GM12878 (cell line): ENCODE measurements around the gene HPGD. TPM values are rescaled to one million over a fixed set of nuclear protein-coding genes. Genes with fewer than 3 reads are reported as not detected.

ENCODE experiments used
- ATAC-seq: fragments of 200-7000 bp; cut with Tn5 transposase; 3 replicates; pipeline ENCODE4 v1.9.1; 2020; ENCODE audit warnings: mild to moderate bottlenecking, moderate library complexity
- BruUV-seq: library from RNA; stranded (reverse); fragments of 400-500 nt; replicated peaks from 2 replicates; lab custom pipeline; 2021; lab: Mats Ljungman, UMichigan
- CTCF ChIA-PET: fragments of 300-600 bp; sonication (Branson Sonifier 250); formaldehyde crosslinking; extraction: SDS; loops from one replicate; lab custom pipeline; 2021; ENCODE audit warnings: inconsistent platforms; lab: Yijun Ruan, JAX
- POLR2A ChIA-PET: fragments of 350-600 bp; formaldehyde crosslinking; extraction: SDS; loops from one replicate; lab custom pipeline; 2021; ENCODE audit warnings: inconsistent platforms; lab: Charles Lee
- RAD21 ChIA-PET: fragments of 300-600 bp; sonication (Branson Sonifier 250); formaldehyde crosslinking; loops from one replicate; lab custom pipeline; 2023; ENCODE audit warnings: antibody characterized with exemption; ENCODE audit not compliant: unreplicated experiment; lab: Charles Lee
- SMC1A ChIA-PET: fragments of 300-600 bp; sonication (Branson Sonifier 250); formaldehyde crosslinking; loops from one replicate; lab custom pipeline; 2023; ENCODE audit not compliant: unreplicated experiment, uncharacterized antibody; lab: Charles Lee
- DNase-seq: peaks from one replicate; pipeline ENCODE4 v3.0.0-alpha.2; 2011; ENCODE audit warnings: low read depth, low spot score
- FAIRE-seq: peaks from 3 replicates; lab custom pipeline; 2011; peaks lifted over from hg19 to GRCh38; lab: Jason Lieb, UNC
- H2AFZ ChIP-seq: 2 replicates; pipeline ENCODE4 v1.6.0; 2011; ENCODE audit warnings: low read depth, low read length, control low read depth; ENCODE audit not compliant: control insufficient read depth
- H3K27ac ChIP-seq: 2 replicates; pipeline ENCODE4 v1.5.1; 2011; ENCODE audit warnings: control low read depth; ENCODE audit not compliant: control insufficient read depth, insufficient read depth
- H3K27me3 ChIP-seq, 2 experiments: replicated peaks in 1 of 2; 2 replicates each; pipeline versions ENCODE4 v1.6.0 to v1.6.1; 2011; ENCODE audit warnings: low read length in 1 of 2; ENCODE audit not compliant: control insufficient read depth in 2 of 2, insufficient read depth in 2 of 2
- H3K36me3 ChIP-seq, 2 experiments: 2 replicates each; pipeline ENCODE4 v1.5.1; 2011; ENCODE audit warnings: low read length in 1 of 2; ENCODE audit not compliant: control insufficient read depth in 2 of 2, insufficient read depth in 2 of 2
- H3K4me1 ChIP-seq: 2 replicates; pipeline ENCODE4 v1.6.1; 2011; ENCODE audit warnings: mild to moderate bottlenecking, low read length, moderate library complexity, mixed read lengths; ENCODE audit not compliant: control insufficient read depth, insufficient read depth
- H3K4me2 ChIP-seq: 2 replicates; pipeline ENCODE4 v1.6.0; 2011; ENCODE audit warnings: control low read depth; ENCODE audit not compliant: control insufficient read depth, insufficient read depth
- H3K4me3 ChIP-seq: fragments of 200-600 bp; sonication (generic); 2 replicates; pipeline ENCODE4 v1.5.1; 2016
- H3K79me2 ChIP-seq: 2 replicates; pipeline ENCODE4 v1.6.0; 2011; ENCODE audit warnings: low read length; ENCODE audit not compliant: control insufficient read depth, insufficient read depth
- H3K9ac ChIP-seq: 2 replicates; pipeline ENCODE4 v1.8.0; 2011; ENCODE audit warnings: low read length, control low read depth, mixed read lengths; ENCODE audit not compliant: control insufficient read depth, insufficient read depth
- H3K9me3 ChIP-seq: replicated peaks from 3 replicates; pipeline ENCODE4 v1.5.1; 2011; ENCODE audit warnings: mild to moderate bottlenecking, low read length; ENCODE audit not compliant: control insufficient read depth, insufficient read depth
- H4K20me1 ChIP-seq: 2 replicates; pipeline ENCODE4 v1.6.0; 2011; ENCODE audit not compliant: control insufficient read depth, insufficient read depth
- CBX5 ChIP-seq: sonication (generic); IDR thresholded peaks from 2 replicates; pipeline ENCODE4 v1.6.1; 2016; ENCODE audit warnings: low read depth, moderate library complexity, mild to moderate bottlenecking, inconsistent platforms
- FOXK2 ChIP-seq: fragments of 450-650 bp; IDR thresholded peaks from 2 replicates; pipeline ENCODE4 v1.6.1; 2017; ENCODE audit warnings: mild to moderate bottlenecking, moderate library complexity
- NFIC ChIP-seq: IDR thresholded peaks from 2 replicates; pipeline ENCODE4 v1.6.1; 2012; ENCODE audit warnings: low read depth, mild to moderate bottlenecking, inconsistent platforms, low read length, moderate library complexity
- POU2F2 ChIP-seq: IDR thresholded peaks from 3 replicates; pipeline ENCODE4 v1.6.1; 2011; ENCODE audit warnings: low read depth, mild to moderate bottlenecking, low read length, borderline replicate concordance
- WGBS: methylation state at CpG from one replicate; pipeline ENCODE4 v1.1.6; 2016; ENCODE audit warnings: low lambda C conversion rate; ENCODE audit not compliant: insufficient replicate concordance, insufficient coverage; ENCODE audit errors: missing lambda C conversion rate; 5-methylcytosine and 5-hydroxymethylcytosine counted together
- in situ Hi-C: fragments of 300-500 bp; cut with MboI; formaldehyde crosslinking; loops from 9 replicates; pipeline ENCODE4 v1.14.3; 2018; ENCODE audit warnings: mixed read lengths
- intact Hi-C: fragments of 100-400 bp; cut with micrococcal nuclease; formaldehyde crosslinking; loops from one replicate; pipeline ENCODE4 v1.14.2; 2022; ENCODE audit not compliant: unreplicated experiment
- polyA plus RNA-seq, 11 experiments: library from polyadenylated mRNA; depleted of rRNA in 4 of 11; unstranded in 6 of 11; stranded (reverse) in 5 of 11; fragments of >200 nt; fragmentation: Nextera tagmentation in 4 of 11; fragmentation: Illumina TruSeq in 1 of 11; extraction: Ambion mirVana in 4 of 11; extraction: Trizol in 1 of 11; gene quantifications; 1 replicate in 1 of 11; 2 replicates in 10 of 11; pipeline versions ENCODE4 v1.2.1 to v1.2.3, GENCODE V29; 2011 to 2016; ENCODE audit warnings: inconsistent platforms in 2 of 11, missing spikeins in 2 of 11, low read depth in 1 of 11
- total RNA-seq, 4 experiments: library from RNA; depleted of rRNA in 3 of 4; stranded (reverse); fragments of >200 nt in 3 of 4; fragmentation: Illumina TruSeq in 1 of 4; extraction: Trizol in 1 of 4; gene quantifications; 2 replicates each; pipeline versions ENCODE4 v1.2.1 to v1.2.3, GENCODE V29; 2013 to 2021
- TF ChIP-seq, protein P1 (sequence below): IDR thresholded peaks from 2 replicates; pipeline ENCODE4 v1.6.1; 2011; ENCODE audit warnings: borderline replicate concordance, low read depth, mild to moderate bottlenecking, moderate library complexity, mixed read lengths, low read length; ENCODE audit not compliant: insufficient read depth; ENCODE audit errors: extremely low read length

HPGD gene
- total and polyA plus RNA-seq, 10 of the 15 experiments (the other 5 are each of a cell fraction or from before 2014, with no cell fraction given), result 0.07 to 0.41 (median 0.24) TPM; not detected in 7

- TF ChIP-seq FOXK2 (no peak), POU2F2 (no peak)
These were observed 67.3 kb downstream of the HPGD start (continued) for GRCh38 chr4:174454815-174455473.

DNA sequence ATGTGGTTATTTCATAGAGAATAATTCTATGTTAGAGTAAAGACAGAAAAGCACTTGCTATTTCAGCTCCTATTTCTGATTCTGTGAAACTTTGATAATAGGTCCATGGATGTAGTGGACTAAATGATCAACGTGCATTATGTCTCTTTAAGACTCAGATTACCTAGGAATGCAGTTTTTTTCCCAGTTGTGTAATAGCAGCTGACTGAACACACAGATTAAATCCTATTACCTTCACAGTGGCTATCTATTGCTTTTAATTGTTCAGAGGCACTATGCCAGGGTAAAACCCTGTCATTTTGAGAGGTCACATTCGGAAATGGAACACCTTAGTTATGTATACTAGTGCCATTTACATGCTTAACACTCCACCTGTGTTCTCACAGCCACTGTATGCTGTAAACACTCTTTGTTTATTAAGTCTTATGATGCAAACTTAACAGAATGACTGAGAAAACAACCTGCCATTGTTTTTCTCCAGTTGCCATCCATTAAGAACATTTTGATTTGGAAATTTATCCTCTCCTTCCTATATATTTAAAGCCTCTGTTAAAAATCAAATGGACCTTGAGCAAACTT is 70.5 kb downstream of the HPGD start:
- Histone ChIP-seq H3K9ac (no peak overlapping the region), H3K4me2 (no peak overlapping the region), H3K9me3 (no peaks in the 10 kb centered on the region), H2AFZ (no peak overlapping the region), H3K4me3 (no peak overlapping the region), H3K27ac (no peak overlapping the region), H3K79me2 (no peaks in the 10 kb centered on the region), H3K36me3 (no peaks in the 10 kb centered on the region), H3K27me3 (no peaks in the 10 kb centered on the region), H4K20me1 (no peaks in the 10 kb centered on the region), H3K4me1 (no peaks in the 10 kb centered on the region)
- SMC1A ChIA-PET, result no interaction called here
- WGBS, result 0% methylated on average over 2 of the region's 2 CpGs
- ATAC-seq (no peak), DNase-seq (no peak), FAIRE-seq (no peak)
- in situ Hi-C loops (no loop called here), intact Hi-C loops (no loop called here)
- TF ChIP-seq, protein P1, sequence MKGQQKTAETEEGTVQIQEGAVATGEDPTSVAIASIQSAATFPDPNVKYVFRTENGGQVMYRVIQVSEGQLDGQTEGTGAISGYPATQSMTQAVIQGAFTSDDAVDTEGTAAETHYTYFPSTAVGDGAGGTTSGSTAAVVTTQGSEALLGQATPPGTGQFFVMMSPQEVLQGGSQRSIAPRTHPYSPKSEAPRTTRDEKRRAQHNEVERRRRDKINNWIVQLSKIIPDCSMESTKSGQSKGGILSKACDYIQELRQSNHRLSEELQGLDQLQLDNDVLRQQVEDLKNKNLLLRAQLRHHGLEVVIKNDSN, result no peak
- TF ChIP-seq CBX5 (no peak), NFIC (no peak)
- no TSS peak for BruUV-seq
- CTCF ChIA-PET, result no interaction called here
- RAD21 ChIA-PET, result no interaction called here
- POLR2A ChIA-PET, result no interaction called here
